Hematopoietic multipotent progenitor cell treated with erythropoietin and hydrocortisone succinate and interleukin-3 and kit ligand, for 17 days (in vitro differentiated cells): Measurements from ENCODE around the gene TRMT61A.

Experiments
- DNase-seq: peaks from one replicate; pipeline ENCODE4 v3.0.0-alpha.2; 2015; ENCODE audit warnings: low spot score

Gene TRMT61A

DNA sequence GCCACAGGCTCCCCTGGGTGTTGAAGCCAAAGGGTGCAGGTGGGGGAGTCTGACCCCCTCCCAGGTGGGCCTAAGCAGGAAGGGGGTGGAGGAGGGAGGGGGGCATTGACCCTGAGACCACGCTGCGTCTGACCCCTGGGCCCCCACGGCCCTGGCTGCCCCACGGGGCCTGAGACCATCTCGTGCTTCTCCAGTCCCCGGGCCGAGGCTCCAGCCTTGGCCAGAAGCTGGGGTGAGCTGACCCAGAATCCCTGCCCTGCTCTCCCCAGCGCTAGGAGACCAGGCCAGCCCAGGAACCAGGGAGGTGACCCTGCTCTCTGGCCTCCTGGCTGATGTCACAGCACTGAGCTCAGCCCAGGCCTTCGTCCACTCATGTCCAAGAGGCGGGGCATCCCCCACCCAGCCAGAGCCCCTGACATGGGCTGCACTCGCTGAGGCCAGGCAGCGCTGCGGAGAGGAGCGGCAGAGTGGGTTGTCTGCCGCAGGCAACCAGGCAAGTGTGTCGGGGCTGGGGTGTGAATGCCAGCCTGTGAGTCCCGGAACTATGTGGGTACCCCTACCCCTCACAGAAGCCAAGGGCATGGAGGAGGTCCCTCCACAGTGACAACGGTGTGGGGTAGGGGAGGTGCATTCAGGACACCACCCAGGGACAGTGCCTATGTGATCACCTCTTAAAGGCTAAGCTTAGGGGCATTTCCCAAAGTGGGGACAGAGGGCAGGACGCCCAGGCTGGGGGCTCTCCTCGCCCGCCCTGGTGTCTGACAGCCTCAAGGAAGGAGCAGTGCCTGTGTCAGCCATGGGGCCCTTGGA, 6.3 kb downstream of the TRMT61A start:
- no peak for DNase-seq

DNA sequence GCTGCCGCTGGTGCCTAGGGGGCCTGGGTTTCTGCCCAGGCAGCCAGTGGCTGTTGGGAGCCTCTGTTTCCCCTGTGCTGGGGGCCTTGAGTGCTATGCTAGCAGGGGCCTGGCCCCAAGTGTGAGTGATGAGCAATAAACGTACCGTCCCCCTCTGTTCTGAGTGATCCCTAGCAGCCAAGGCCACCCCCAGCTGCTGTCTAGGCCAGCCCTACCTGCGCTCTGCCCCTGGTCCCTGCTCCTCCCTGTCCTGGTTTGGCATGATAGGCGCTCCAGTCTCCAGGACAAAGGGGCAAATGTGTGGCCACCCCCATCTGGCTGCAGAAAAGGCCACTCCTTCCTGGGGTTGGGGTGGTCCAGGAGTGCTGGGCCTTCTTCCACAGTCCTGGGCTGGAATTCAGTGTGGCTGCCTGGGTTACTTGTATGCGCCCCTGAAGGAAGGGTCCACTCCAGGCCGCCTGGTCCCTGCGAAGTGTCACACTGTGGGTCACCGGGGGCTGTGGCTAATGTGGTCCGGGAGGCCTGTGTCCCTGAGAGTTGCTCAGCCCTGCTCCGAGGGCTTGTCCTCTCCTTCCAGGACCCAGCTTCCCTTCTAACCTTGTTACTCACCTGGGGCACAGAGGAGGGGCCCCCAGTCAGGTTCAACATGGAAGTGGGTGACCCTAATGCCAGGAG, 7.0 kb downstream of the TRMT61A start:
- no peak for DNase-seq

GRCh38 chr14:103536693-103537092, 7.7 kb downstream of the TRMT61A start:
- DNase-seq = no peak

- DNase-seq = no peak
Measured at GRCh38 chr14:103537175-103537990, 8.4 kb downstream of the TRMT61A start.

GRCh38 chr14:103538291-103539055, 9.5 kb downstream of the TRMT61A start:
- no peak for DNase-seq

GRCh38 chr14:103539056-103539825, 10.2 kb downstream of the TRMT61A start:
- DNase-seq = no peak

DNA sequence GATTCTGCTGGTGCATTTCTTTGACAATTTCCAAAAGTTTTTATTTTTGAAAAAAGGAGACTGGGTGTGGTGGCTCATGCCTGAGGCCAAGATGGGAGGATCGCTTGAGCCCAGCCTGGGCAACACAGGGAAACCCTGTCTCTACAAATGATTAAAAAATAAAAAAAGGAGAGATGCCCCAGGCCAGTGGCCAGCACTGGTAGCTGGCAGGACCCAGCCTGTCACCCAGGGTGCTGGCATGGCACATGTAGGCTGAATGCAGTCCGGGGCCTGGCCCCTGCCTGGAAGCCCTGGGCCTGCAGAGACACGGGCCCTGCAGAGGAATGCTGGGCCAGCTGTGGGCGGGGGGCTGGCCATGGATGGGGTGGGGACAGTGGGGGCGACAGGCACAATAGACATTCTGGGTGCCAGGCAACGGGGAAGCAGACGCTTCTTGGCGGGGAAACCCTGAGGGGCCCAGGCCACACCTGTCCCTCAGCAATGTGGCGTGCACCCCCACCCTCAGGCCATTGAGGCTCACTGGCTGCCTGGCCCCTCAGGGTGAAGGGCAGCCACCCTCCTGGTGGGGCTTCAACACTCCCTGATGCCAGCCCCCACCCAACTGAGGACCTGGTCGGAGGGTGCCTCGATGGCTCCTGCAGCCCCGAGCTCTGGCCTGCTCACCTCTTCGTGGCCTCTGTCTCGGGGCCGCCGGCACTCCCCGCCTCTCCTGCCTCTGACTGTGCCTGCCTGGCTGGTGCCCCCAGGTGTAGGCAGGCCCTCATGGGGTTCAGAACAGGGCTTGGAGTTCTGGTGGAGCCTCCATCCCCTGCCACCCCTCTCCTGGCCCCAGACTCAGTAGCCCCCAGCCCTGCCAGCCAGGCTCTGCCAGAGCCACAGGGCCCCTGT, 12.1 kb downstream of the TRMT61A start:
- no peak for DNase-seq

DNA sequence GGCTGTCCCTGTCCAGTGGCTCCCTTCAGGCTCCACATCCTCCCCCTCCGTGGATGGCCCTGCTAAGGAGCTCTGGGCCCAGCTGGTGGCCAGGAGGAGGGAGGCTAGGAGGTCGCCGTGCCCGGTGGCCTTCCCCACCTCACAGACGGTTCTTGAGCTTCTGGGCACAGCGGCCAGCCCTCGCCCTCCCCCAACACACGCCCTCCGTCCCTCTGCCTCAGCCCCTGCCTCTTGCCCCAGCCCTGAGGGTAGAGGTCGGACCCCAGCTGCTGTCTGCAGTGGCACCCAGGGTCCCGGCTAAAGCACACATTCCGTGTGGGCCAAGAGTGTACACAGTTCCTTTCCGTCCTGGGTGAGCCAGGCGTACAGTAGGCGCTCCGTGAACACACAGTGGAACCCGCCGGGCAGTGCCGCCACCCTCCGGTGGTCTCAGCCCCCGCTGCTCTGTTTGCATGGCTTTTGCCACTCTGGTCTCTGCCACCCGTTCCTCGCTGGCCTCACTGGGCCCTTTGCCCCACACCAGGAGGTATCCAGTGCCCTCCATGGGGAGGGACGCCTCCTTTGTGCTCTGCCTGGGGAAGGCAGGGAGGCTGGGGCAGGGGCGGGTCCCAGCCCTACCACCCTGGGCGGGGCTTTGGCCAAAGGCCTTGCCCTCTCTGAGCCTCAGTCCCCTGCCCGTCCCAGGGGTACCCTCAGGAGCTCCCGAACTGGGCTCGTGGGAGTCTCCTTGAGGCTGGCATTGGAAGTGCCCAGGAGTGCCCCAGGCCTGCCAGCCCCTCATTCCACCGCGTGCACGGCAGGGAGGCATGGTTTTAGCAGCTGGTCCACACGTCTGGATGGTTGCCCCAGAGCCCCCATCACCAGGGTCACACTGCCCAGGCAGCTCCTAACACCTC, 13.0 kb downstream of the TRMT61A start:
- no peak for DNase-seq

DNA sequence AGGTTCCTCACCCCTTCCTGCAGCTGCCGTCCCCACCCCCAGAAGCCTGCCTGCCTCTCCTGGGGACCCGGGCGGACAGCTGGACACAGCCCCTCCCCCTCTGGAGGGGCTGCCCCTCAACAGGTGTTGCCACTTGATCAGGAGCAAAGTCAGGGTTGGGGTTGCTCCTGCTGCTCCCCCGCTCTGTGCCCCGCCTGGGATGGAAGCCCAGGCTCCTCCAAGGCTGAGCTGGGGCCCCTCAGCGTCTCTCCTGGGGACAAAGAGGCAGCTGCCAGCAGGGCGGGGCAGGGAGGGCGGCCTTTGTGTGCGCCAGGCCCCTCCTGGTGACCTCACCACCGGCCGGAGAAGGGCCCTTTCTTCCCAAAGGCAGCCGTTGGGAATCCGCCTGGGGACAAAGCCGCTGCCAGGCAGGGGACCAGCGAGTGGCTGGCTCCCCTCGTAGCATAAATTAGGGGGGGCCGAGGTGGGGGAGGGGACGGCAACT, 13.7 kb downstream of the TRMT61A start:
- no peak for DNase-seq

GRCh38 chr14:103543140-103543539, 14.1 kb downstream of the TRMT61A start:
- DNase-seq = no peak

DNA sequence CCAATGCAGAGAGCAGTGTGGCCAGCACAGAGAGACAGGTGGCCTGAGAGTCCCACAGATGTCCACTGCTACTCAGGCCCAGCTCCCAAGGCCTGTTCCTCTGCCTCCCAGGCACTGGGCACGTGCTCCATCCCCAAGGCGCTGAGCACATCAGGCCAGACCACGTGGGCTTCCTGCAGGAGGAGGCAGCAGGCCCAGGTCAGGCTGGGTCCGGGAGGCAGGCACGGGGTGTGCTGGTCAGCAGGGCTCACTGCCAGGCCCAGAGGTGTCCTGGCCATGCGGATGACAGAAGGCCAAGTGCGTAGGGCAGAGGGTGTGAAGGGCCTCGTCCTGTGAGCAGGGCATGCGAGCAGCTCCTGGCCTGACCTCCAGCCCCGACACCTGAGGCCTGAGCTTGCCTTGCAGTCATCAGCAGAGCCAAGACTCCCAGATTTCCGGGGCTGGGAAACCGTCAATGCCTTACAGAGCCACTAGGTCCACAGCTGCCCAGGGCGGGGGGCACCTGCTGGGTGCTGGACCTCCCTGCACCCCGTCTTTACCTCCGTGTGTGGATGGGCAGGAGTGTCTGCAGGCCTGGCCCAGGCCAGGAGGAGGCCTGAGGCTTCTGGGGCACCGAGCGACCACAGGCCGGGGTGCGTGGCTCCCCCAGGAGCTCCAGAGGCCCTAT, 14.9 kb downstream of the TRMT61A start:
- DNase-seq = no peak

- DNase-seq = no peak
Measured at GRCh38 chr14:103544388-103545218, 15.6 kb downstream of the TRMT61A start.

DNA sequence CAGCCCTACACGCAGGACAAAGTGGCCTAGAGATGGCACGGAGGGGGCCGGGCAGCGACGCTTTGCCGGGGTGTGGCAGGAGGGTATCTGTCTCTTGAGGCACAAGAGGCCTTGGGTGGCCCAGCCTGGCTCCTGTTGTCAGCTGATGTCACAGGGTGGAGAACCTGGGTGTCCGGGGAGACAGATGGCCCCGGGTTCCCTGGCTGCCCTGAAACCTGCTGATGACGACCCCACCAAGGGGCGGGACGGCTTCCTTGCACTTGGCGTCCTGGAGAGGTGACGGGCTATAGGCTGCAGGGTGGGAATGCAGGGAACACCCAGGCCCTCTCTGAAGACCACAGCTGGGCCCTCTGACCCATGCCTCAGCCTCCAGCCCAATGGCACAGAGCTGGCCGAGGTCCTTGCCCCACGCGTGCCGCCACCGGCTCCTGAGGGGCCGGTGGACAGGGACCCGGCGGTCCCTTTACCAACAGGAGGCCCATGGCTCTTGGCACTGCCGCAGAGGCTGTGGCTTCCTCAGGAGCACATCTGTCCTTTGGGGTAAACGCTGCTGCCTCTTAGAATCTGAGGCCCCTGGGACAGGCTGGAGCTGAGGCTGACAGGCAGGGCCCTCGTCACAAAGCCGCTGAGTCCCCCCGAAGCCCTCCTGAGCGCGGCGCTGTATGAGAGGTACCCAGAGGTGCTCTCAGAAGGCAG, 16.4 kb downstream of the TRMT61A start:
- no peak for DNase-seq

GRCh38 chr14:103545915-103546651, 17.1 kb downstream of the TRMT61A start:
- no peak for DNase-seq

DNA sequence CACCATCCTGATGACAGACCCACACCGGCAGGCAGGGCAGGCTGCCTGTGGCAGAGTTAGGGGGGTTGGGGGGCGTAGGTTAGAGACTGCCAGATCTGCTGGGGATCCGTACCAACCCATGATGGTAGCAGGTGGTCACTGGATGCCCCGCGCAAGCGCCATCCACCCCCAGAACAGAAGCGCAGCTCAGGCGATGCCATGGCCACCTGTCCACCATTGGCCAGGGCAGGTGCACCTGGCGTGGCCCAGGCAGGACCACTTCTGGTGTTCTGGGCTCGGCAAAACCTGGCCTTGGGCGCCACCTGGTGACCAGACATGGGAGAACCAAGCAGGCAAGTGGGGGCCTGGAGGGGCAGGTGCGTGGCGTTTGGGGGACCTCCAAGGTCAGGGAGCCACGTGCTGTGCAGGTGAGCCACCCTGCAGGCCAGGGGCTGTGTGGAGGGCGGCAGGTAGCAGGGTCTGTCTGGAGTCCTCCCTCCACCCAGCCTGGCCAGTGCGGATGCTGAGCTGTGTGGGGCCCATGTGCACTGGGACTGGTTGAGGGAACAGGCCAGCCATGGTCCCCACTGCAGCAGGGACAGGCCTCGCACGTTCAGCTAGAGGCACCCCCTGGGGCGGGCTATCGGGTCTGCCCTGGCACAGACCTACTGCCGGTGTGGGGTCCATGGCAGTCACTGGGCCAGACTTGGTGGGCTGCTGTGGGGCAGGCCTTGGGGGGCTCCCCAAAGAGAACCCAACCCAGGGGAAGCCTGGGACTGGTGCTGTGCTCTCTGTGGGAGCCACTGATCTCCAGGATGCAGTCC, 17.9 kb downstream of the TRMT61A start:
- peak; percentile 82 for DNase-seq
